Colonic mucosa (tissue), 4 donors: ENCODE results near the gene SF3B3. TPM values are rescaled to one million over a fixed set of nuclear protein-coding genes. Genes with fewer than 3 reads are reported as not detected.

Experiments
- DNase-seq: peaks from one replicate; pipeline ENCODE4 v3.0.0-alpha.2; 2020
- H3K27ac ChIP-seq: fragments of 200-600 bp; one replicate; pipeline ENCODE4 v1.8.0; 2021
- H3K27me3 ChIP-seq: fragments of 200-600 bp; one replicate; pipeline ENCODE4 v1.8.0; 2021
- H3K36me3 ChIP-seq: fragments of 200-600 bp; one replicate; pipeline ENCODE4 v1.8.0; 2021
- H3K4me1 ChIP-seq: fragments of 200-600 bp; one replicate; pipeline ENCODE4 v1.8.0; 2021; ENCODE audit warnings: mild to moderate bottlenecking
- H3K4me3 ChIP-seq: fragments of 200-600 bp; one replicate; pipeline ENCODE4 v1.8.0; 2021
- H3K9ac ChIP-seq, 2 donors: one replicate each; pipeline ENCODE4 v1.7.0; 2013; ENCODE audit warnings: control low read depth in 2 of 2, low read depth in 2 of 2, low read length in 2 of 2
- H3K9me3 ChIP-seq: fragments of 200-600 bp; one replicate; pipeline ENCODE4 v1.8.0; 2021
- intact Hi-C: fragments of 100-400 bp; cut with DNase I; formaldehyde crosslinking; loops from one replicate; pipeline ENCODE4 v1.14.1; 2022
- total RNA-seq, 2 donors: library from RNA; stranded (reverse); fragmentation: NEBNext Ultra II Directional in 1 of 2; extraction: Animal tissue kit (Norgen Biotek cat#: 25700) in 1 of 2; gene quantifications; one replicate each; pipeline ENCODE4 v1.2.1, GENCODE V29; 2021
- TF ChIP-seq, protein P1 (sequence below): fragments of 200-600 bp; IDR thresholded peaks from one replicate; pipeline ENCODE4 v1.8.0; 2022; ENCODE audit warnings: antibody characterized with exemption, mild to moderate bottlenecking
- donor health status: healthy.
- donor health status: DM: no; HTN: no; CAD: no.
- donor health status: DM: no; HTN: no; CAD: no.

The SF3B3 gene
- total RNA-seq, 2 donors from 2014 or later: 182 to 369 TPM

DNA sequence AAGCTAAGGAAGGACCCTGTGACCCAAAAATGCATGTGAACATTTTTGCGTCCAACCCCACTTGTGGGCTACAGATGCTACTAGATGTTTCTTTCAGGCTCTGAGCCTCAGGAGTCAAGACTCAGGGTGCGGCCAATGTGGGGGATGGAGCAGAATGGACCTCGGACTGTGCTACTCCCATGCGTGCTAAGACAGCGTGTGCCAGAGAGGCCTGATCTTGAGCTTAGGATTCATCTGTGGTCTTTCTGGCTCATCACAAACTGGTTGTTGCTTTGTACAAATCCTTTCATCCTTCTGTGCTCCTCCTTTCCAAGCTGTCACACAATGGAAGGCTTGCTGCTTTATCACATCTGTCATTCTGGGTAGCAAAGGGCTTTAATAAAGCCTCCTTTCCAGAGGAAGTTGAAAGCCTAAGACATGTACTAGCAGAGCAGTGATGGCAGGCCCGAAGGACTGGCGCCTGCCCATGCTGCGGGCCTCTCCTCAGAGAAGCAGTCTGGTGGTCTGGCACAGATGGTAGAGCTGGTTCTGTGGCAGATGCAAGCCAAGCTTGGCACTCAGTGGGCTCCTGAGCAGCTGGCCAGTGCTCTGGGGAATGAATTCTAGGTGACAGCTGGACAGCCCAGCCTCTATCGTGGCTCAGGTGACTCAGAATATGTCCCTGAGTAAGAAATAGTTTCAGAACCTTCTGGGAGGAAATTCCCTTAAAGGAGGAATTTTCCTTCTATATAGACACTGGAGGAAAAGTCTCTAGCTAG is 28.0 kb upstream of the SF3B3 start:
- Histone ChIP-seq H3K9me3 (no peaks in the 10 kb centered on the region), H3K27me3 (no peaks in the 10 kb centered on the region), H3K9ac (no peak overlapping the region), H3K4me1 (no peaks in the 10 kb centered on the region), H3K27ac (no peak overlapping the region), H3K36me3 (no peaks in the 10 kb centered on the region), H3K4me3 (no peak overlapping the region)
- TF ChIP-seq, protein P1, sequence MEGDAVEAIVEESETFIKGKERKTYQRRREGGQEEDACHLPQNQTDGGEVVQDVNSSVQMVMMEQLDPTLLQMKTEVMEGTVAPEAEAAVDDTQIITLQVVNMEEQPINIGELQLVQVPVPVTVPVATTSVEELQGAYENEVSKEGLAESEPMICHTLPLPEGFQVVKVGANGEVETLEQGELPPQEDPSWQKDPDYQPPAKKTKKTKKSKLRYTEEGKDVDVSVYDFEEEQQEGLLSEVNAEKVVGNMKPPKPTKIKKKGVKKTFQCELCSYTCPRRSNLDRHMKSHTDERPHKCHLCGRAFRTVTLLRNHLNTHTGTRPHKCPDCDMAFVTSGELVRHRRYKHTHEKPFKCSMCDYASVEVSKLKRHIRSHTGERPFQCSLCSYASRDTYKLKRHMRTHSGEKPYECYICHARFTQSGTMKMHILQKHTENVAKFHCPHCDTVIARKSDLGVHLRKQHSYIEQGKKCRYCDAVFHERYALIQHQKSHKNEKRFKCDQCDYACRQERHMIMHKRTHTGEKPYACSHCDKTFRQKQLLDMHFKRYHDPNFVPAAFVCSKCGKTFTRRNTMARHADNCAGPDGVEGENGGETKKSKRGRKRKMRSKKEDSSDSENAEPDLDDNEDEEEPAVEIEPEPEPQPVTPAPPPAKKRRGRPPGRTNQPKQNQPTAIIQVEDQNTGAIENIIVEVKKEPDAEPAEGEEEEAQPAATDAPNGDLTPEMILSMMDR: no peak
- DNase-seq: no peak
- intact Hi-C loops: no loop called here

DNA sequence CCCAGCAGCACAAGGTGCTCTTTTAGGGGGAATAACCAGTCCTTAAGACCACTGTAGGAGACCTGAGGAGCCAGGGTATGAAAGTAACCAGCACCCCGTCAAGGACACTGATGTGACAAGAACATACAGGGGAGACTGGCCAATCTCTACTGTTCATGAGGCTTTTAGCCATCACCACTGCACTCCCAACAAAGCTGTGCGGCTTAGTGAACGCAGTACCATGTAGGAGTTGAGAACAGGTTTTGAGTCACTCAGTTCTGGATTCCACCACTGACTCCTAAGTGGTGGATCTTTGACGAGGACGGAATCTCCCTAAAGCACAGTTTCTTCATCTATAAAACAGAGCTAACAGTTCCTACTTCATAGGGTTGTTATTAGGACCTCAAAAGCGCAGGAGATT is 27.1 kb upstream of the SF3B3 start:
- no peak for DNase-seq
- Histone ChIP-seq H3K27me3 (no peaks in the 10 kb centered on the region), H3K4me1 (no peaks in the 10 kb centered on the region), H3K27ac (no peak overlapping the region), H3K36me3 (no peaks in the 10 kb centered on the region), H3K4me3 (no peak overlapping the region), H3K9me3 (no peaks in the 10 kb centered on the region), H3K9ac (no peak overlapping the region)
- intact Hi-C loops: no loop called here
- TF ChIP-seq, protein P1: no peak

DNA sequence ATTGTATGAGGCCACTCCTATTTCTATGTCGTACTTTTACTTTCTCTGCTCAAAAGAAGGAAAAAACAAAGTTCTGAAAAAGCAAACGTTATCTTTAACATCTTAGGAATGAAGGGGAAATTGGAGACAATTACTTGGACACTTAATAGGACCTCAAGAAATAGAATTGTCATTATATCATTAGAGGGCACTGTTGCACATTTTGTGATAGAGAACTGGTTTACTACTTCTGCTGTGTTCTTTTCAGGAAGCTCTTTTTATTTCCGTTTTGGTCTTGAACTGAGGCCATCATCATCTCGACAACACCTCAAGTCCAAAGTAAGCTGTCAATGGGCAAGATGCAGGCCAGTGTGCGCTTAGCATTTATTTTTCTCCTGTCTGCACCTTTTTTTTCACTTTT is 14.9 kb upstream of the SF3B3 start:
- no peaks in the 10 kb centered on the region for H3K27me3 ChIP-seq
- no peak overlapping the region for H3K4me3 ChIP-seq
- H3K9ac ChIP-seq: no peak overlapping the region
- TF ChIP-seq, protein P1: no peak
- intact Hi-C loops: no loop called here
- peaks cover 11% of the 10 kb centered on the region for H3K36me3 ChIP-seq
- DNase-seq: no peak
- no peak overlapping the region for H3K27ac ChIP-seq
- H3K9me3 ChIP-seq: no peaks in the 10 kb centered on the region
- H3K4me1 ChIP-seq: no peaks in the 10 kb centered on the region

DNA sequence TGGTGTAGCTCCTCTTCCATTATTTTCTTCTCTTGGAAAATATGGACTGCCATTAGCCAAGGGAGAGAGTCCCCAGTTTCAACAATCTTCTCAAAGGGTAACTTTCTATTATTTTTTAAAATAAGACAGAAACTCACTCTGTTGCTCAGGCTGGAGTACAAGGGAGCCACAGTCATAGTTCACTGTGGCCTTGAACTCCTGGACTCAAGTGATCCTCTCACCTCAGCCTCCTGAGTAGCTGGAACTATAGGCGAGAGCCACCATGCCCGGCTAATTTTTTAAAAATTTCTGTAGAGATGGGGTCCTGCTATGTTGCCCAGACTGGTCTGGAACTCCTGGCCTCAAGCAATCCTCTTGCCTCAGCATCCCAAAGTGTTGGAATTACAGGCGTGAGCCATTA is 13.4 kb upstream of the SF3B3 start:
- DNase-seq: no peak
- peaks cover 11% of the 10 kb centered on the region for H3K36me3 ChIP-seq
- H3K9ac ChIP-seq: no peak overlapping the region
- H3K4me3 ChIP-seq: no peak overlapping the region
- TF ChIP-seq, protein P1: no peak
- H3K27ac ChIP-seq: no peak overlapping the region
- intact Hi-C loops: no loop called here
- no peaks in the 10 kb centered on the region for H3K4me1 ChIP-seq
- no peaks in the 10 kb centered on the region for H3K9me3 ChIP-seq
- no peaks in the 10 kb centered on the region for H3K27me3 ChIP-seq

DNA sequence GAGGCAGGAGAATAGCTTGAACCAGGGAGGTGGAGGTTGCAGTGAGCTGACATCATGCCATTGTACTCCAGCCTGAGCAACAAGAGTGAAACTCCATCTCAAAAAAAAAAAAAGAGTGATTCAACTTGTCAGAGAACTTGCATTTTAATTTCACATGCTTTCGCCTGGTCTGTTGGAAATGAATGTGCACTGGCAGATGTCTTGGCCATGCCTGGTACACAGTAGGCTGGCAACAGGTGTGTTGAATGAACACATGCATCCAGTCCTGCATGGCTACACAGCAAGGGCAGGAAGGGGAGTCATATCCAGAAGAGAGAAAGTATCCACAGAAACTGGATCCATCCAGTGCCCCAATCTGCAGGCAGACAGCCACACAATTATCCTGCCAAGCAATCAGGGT is 11.8 kb upstream of the SF3B3 start:
- TF ChIP-seq, protein P1: no peak
- Histone ChIP-seq H3K4me3 (no peak overlapping the region), H3K27ac (no peak overlapping the region), H3K9me3 (no peaks in the 10 kb centered on the region), H3K36me3 (peaks cover 11% of the 10 kb centered on the region), H3K9ac (no peak overlapping the region), H3K27me3 (no peaks in the 10 kb centered on the region), H3K4me1 (no peaks in the 10 kb centered on the region)
- intact Hi-C loops: no loop called here
- no peak for DNase-seq
